Fibroblast of skin of left biceps (primary cell): Measurements from ENCODE around the gene WDR93.

Source experiments
- DNase-seq, 2 experiments: peaks; one replicate each; pipeline ENCODE4 v3.0.0-alpha.2; 2013; ENCODE audit warnings: low read depth in 2 of 2

The WDR93 gene

DNA sequence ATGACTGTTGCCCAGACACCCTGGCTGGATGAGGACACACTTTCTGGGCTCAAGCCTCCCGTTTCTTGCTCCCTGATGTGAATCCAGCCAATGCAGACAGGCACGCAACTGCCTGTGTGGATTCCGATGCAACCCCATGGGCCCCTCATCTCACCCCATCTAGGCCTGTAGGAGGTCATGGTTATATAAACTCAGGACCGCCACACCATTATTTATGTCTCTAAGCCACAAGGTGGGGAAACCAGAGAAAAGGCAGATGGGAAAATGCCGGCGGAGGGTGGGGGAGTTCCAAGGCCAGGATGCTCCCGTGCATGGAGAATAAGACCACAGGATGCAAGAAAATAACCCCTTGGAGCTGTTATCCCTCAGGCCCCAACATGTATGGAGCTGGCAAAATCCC lies 58.4 kb downstream of the WDR93 start:
- no peak for DNase-seq

DNA sequence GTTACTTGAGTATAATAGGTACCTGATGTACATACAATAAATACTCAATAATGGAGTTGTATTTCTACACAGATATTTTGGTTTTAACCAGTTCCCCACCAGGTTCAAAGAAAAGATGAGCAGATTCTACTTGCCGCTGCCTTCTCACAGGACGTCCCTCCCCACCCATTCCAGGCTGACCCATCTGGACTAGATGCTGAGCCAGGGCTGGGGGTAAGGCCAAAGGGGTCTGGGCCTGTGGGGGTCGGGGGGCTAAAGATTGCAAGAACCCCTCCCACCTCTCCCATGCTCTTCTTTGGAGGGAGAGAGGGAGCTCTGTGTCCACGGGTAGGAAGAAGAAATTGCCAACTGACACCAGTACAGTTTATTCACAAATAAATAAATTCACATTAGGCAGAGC lies 58.9 kb downstream of the WDR93 start:
- DNase-seq = no peak

DNA sequence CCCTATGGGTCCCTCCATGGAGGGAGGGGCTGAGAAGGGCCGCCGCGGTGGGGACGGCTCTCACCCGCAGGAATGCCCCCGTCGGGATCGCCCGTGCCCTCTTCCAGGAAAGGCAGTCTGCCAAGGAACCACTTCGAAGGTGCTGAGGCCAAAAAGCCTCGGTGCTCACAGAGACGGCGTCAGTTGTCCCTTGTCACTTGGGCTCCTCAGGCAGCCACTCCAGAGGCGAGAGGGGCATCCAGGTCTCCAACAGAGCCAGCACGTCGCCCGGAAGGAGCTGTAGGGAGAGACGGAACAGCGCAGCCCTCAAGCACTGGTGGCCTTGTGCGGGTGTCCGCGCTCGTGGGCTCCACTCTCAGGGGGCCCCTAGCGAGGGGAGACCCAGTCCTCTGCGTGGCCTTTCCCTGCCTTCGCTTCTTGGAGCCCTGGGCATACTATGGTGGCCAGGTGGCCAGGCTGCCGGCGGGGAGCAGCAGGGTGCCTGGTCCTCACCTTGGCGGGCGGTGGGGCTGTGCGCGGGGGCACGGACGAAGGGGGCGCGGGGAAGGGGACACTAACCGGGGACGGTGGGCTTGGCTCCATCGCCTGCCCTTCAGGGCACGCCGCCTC lies 59.4 kb downstream of the WDR93 start:
- no peak for DNase-seq

DNA sequence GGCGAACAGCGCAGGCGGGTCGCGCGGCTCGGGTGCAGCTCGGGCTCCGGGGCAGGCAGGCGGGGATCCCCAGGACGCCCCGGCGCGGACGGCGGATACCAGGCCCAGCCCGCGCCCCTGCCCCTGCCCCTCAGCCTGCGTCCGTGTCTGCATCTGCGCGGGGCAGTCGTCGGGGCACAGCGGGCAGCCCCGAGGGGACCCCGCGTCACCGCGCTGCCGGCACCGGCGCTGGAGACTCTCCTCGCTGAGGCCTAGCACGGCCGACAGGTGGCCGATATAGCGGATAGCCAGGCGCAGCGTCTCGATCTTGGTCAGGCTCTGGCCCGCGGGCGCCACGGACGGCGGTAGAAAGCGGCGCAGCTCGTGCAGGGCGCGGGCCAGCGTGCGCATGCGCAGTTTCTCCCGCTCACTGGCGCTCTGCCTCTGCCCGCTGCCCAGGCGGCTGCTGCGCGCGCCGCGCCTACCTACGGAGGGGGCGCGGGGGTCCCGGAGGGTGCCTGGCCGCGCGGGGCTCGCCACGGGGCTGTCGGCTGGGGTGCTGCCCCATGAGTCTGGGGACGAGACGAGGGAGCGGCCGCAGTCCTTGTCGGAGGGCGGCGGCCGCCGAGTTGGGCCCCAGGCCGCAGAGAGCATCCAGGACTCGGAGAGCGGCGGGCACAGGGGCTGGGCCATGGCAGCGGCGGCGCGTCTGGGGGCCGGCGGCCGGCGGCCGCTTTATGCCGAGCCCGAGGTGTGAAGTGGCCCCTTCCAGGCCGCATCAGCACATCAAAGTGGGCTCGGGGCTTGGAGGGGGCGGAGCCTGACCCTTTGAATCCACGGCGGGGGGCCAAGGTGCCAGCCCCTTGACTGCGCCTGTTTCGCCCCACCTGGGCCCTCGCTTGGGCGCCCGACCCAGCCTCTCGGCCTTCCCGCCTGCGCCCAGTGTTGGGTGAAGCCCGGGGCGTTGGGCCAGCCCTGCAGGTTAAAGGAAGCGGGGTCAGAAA lies 60.2 kb downstream of the WDR93 start, which contains the start of gene MESP1:
Gene MESP1, minus strand, starts transcription at position 690 of the 983 bp plus-strand sequence. Its CDS starts 18 bp downstream, at position 672.
- DNase-seq = peak; percentile 63 to 66

DNA sequence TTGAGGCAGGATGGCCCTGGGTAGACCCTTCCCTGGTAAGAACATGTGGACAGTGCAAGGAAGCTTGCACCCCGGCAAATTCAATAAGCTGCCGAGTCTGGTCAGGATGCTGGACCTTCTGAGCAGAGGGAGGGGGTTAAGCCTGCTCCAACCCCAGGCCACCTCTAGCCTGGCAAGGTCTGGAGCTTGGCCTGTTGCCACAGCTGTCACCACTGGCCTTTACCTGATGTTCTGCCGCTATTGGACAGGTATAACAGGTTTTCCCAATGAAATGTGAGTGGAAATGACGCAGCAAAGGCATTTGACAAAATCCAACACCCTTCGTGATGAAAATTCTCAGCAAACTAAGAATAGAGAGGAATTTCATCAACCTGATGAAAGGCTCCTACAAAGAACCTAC lies 61.1 kb downstream of the WDR93 start:
- DNase-seq = no peak

DNA sequence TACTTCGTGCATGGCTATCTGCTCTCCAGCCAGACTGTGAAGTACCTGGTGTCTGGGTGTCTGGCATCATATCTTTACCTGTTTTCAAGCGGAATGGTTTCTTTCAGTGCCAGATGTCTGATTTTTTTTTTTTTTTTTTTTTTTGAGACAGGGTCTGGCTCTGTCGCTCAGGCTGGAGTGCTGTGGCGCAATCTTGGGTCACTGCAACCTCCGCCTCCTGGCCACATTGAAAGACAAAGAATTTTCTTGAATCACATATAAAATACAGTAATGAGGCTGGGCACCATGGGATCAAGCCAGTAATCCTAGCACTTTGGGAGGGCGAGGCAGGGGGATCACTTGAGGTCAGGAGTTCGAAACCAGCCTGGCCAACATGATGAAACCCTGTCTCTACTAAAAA lies 63.2 kb downstream of the WDR93 start:
- DNase-seq = no peak

DNA sequence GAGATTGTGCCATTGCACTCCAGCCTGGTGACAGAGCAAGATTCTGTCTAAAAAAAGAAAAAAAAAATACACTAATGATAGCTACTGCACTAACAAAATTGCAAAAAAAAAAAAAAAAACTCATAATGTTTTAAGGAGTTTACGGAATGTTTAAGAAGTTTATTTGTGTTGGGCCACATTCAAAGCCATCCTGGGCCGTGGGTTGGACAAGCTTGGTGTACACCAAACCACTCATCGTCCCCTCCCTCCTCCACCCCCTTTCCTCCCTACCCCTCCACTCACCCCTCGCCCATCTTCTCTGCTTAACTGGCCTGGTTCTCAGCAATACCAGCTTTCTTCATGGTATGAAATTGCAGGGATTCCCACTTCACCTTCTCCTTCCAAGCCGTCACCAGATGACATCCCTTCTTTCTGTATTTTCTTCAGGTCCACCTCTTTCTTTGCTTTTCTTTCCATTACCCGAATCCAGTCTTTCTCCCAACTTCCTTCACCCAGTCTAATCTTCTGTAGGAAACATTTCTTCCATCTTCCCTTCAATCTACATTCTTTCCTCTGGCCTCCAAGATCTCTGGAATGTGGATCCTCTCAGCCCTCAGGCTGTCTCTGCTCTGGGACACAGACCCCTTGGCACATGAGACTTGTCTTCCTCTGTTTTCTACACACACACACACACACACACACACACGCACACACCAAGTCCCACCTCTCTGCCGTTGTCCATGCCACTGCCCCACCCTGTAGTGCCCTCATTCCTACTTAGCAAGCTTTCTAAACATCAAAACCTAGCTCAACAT lies 63.9 kb downstream of the WDR93 start:
- DNase-seq = no peak

DNA sequence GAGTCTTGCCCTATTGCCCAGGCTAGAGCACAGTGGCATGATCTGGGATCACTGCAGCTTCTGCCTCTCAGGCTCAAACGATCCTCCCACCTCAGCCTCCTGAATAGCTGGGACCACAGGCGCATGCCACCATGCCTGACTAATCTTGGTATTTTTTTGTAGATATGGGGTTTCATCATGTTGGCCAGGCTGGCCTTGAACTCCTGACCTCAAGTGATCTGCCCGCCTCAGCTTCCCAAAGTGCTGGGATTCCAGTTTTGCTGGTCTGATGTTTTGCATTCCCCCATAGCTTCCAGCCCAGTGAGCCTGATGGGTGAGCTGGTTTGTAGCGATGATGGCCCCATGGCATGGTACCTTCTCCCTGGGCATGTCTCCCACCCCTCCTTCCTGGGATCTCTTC lies 65.1 kb downstream of the WDR93 start:
- DNase-seq = no peak

DNA sequence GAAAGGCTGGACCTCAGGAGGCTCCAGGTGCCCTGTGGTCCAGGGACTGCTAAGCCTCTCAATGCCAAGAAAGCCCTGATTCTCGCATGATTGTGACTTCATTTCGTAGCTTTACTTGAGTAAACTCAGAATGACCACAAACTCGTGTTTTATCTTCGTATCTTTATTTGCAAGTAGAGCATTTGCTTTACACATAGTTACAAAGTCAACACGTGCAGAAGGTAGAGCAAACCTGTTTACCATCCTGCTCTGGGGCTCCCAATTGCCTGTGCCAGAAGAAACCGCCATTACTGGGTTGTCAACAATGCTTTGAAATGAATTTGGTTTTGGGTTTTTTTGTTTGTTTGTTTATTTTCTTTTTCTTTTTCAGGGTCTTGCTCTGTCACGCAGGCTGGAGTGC lies 66.3 kb downstream of the WDR93 start:
- DNase-seq = no peak

DNA sequence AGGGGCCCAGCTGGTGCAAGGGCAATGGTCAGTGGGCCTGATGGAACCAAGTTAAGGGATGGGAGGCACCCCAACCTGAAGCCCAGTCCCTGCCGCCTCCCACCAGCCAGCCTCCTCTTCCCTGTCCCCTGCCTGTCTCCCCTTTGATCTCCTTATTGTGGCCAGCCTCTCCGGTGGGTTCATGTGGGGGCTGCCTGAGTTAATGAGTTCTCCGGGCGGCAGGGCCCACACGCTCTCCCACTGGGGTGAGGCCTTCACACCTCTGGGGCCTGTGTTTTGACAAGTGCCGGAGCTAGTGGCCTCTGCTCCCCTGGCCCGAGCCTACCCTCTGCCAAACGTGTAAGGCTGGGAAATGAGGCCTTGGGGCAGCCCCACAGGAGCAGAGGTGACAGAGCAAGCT lies 67.7 kb downstream of the WDR93 start:
- no peak for DNase-seq

DNA sequence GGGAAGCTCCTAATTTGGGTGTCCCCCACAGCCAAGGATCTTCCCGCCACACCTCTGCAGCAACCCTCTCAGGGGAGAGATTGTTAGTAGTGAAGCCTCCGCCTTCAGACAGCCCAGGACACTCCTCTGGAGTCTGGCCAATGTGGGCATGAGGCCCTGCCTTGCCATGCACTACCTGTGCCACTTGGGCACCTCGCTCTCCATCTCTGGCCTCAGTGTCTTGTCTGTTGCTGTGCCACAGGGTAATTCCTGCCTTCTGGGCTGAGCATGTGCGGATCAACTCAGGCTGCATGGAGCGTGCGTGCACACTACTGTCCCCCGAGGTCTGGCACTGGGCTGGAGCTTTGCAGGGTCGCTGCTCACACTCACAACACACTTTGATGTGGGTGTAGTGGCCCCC lies 68.4 kb downstream of the WDR93 start:
- DNase-seq = no peak

DNA sequence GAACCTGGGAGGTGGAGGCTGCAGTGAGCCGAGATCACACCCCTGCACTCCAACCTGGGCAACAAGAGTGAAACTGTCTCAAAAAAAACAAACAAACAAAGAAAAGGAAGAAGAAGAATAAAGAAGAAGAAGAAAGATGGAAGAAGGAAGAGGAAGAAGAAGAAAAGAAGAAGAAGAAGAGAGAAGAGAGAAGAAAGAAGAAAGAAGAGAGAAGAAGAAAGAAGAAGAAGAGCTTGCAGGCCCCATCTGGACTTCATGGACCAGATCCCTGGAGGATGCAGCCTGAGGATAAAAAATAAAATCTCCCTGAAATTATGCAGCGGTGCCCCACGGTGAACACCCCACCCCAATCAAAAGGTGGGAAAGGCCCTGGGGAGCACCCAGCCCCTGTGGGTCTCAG lies 69.2 kb downstream of the WDR93 start:
- no peak for DNase-seq

DNA sequence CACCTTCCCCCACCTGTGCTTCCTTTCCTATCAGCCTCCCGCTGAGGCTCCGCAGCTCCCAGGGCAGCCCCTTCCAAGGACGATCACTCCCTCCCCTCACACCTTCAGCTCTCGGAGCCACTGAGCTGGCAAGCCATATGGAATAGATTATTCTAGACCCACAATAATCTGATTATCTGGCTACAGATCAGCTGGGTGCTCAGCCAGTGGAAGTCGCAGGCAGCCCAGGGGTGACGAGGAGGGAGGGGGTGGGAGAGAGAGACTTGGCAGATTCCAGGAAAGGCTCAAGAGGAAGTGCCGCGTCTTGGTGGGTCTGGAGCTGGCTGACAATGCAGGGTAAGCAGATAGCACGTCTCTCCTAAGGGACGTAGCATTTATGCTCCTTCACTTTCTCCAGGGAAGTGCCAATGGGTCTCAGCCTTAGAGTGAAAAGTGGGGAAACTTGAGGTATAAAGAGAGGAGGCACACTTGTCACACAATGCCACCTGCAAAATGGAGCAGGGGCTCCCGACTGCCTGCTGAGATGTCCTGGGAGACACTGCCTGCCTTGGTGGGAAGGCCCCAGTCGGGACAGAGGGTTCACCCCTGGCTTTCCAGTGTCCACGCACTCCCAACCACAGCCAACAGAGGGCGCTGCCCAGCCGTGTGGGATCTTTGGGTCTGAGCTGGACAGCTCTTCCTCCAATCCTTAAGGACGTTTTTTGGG lies 69.8 kb downstream of the WDR93 start:
- DNase-seq = peak in 1 of 2 experiments; percentile 24

DNA sequence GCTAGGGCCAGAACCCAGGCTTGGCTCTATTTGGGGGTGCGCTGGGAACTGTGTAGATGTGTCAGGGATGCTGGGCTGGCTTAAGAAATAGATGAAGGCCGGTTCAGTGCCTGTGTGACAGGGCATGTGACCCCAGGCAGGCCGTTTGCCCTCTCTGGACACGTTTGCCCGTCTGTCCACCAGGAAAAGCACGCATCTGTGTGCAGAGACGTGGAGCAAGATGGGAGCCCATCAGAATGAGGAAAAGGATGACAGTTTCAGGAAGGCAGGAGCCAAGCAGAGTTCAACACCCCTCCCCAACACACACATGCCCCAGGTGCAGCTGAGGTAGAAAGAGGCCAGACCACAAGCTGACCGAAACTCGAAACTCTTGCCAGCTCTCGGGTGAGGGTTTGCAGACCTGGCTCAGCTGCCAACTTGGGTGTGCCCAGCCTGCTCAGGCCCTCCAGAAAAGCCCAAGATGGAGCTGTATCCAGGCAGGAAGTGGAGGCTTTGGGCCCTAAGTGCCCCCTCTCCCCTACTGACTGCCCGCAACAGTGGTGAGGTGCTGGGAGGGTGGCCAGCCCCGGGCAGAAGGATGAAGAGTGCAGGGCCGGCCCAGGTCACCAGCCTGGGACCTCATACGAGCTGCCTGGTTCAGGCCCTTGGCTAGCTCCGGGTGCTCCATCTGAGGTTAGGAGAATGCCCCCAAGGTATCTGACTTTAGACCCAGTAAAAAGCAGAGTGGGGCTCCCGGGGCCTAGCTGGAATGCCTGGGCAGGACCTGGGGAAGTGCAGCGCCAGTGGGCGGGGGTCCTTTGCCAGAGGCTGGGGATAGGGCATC lies 70.6 kb downstream of the WDR93 start:
- no peak for DNase-seq

DNA sequence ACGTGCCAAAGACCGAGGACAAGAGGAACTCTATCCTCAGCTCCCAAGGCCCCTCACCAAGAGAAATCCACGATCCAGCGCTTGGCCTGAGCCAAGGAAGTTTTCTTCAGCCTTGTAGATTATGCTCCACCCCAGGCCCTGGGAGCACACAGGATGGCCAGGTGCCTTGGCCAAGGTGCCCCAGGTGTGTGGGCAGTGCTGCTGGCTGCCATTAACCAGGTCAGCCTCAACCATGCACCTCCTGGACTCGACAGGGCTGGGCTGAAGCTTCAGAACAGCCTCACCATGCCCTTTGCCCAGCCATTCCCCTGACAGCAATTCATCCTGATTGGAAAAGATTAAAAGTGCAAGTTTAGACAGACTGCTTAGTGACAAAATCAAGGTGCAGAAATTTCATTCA lies 71.3 kb downstream of the WDR93 start:
- no peak for DNase-seq

DNA sequence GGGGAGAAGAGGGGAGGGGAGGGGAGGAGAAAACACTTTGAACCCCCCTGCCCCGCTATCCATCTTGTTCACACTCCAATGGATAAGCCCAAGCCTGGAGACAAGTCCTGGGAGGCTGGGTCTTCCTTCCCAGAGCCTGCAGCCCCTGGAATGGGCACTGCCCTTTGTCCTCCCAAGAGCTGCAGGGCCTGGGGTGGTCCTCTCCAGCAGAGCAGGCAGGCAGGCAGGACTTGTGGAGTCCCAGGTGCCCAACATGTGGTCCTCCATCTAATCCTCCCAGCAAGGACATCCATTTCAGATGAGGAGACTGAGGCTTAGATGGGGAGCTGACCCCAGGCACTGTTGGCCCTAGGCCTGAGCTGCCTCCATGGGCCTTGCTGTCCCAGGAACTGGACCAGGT lies 75.1 kb downstream of the WDR93 start:
- no peak for DNase-seq

DNA sequence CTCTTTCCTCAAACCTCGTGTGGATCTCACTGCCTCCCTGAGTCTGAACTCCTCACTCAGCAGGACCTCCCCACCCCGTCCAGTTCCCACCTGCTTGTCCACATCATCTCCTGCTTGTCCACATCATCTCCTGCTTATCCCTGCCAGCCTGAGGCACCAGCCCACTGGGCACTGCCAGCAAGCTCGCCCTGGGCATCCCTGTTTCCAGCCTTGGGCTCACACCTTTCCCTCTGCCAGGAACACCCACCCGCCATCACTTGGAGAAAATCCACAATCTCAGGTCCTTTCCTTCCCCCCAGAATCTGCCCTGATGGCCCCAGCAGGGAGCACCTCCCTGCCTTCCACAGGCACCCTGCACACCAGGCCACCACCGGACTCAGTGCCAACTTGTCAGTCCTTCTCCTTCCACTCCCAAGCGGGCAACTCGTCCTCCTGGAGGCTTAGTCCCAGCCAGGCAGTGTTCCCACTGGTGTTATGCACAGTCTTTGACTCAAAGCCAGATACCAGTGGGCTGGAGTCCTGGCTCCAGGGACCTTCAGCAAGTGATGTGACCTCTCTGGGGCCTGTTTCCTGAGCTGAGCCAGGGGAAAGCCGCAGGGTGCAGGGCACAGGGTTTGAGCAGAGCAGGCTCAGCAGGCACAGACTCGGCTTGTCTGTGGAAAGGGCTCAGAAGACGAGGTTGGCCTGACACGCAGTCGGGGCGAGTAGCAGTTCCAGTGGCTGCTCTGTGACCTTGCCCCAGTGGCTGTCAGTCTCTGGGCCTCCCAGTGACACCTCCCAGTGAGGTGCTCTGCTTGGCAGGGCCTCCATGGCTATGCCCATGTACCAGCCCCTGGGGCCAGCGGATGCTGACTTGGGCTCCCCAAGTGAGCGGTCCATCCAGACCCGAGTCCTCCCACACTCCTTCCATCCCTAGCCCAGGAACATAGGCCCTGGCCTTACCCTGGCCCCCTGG lies 76.0 kb downstream of the WDR93 start:
- DNase-seq = no peak

DNA sequence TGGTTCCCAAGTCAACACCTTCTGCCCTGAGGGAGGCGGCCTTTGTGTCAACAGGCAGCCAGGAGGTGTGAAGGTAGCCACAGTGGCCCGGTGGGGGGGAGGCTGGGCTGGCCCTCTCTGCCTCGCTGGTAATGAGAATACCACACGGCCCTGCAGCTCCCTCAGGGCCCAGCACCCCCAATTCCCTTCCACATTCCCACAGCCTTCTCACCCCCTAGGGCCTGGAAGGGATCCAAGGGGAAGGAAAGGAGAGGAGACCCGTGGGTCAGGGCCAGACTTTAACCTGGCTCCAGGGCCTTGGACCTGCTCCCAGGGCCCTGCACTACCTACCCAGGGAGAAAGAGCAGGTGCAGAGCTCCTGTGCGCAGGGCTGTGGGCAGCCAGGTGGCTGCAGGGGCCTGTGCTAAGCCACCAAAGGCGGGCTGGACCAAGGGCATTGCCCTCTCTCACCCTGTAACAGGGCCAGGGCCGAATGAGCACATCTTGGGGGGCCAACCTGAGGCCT lies 76.9 kb downstream of the WDR93 start:
- no peak for DNase-seq

DNA sequence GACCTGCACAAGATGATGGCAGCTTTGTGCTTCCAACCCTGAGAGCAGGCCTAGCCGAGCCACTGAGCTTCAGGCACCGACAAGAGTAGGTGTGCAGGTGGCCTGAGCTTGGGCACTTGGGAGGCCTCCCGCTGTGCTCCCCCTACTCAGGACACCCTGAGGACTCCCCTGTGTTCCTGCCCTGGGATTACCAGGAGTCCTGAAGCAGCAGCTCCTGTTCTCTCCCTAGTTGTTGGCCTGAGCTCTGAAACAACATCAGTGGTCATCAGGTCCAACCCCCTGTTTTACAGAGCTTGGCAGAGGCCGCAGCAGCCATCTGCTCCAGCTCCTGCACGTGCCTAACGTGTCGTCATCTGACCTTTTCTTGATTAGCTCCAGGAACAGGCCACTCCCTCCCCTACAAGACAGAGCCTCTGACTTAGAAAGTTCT lies 77.5 kb downstream of the WDR93 start:
- no peak for DNase-seq
